Measurements from ENCODE around the gene NOTUM. TPM values are rescaled to one million over a fixed set of nuclear protein-coding genes. Genes with fewer than 3 reads are reported as not detected.

The NOTUM gene
- total and polyA plus RNA-seq, 2 donors (not counting 3 experiments of a cell fraction or from before 2014, with no cell fraction given) = not detected

DNA sequence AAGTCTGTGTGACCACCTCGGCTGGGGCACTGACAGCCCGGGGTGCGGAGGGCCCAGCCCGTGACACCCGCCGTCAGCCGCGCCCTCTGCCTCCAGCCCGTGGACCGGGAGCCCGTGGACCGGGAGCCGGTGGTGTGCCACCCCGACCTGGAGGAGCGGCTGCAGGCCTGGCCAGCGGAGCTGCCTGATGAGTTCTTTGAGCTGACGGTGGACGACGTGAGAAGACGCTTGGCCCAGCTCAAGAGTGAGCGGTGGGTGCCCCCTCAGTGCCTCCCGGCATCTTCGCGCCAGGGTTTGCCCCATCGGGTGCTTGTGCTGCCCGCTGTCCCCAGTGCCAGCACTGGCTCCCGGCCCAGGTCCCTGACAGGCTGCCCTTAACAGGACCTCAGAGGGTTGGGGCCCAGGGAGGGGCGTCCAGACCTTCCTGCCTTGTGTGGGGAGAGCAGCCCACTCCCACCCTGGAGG lies 48.0 kb upstream of the NOTUM start:
- H3K9me1 ChIP-seq (replicated peaks; ENCODE audit: control insufficient read depth, extremely low read depth, insufficient read depth, low read length) = no peaks in the 10 kb centered on the region
- no peak overlapping the region for H2AFZ ChIP-seq (ENCODE audit: low read depth, low read length)
- H3K36me3 ChIP-seq (ENCODE audit: control insufficient read depth in 2 of 2, extremely low read depth in 1 of 2, insufficient read depth in 2 of 2, low read length in 2 of 2) = no peaks in the 10 kb centered on the region
- H3K79me2 ChIP-seq (ENCODE audit: control insufficient read depth, insufficient read depth, low read length) = no peaks in the 10 kb centered on the region
- no peak overlapping the region for H3K27ac ChIP-seq (ENCODE audit: insufficient read depth, low read depth, low read length)
- DNase-seq (ENCODE audit: low read depth, low spot score) = no peak
- no peak overlapping the region for H3K4me3 ChIP-seq (replicated peaks in 1 of 3; ENCODE audit: insufficient read depth in 1 of 3, low read depth in 1 of 3, low read length in 3 of 3)
- intact Hi-C loops (cut with micrococcal nuclease) = no loop called here
- dilution Hi-C loops (cut with MboI; ENCODE audit: extremely low pct_ligation_motif_present, low sequenced_read_pairs) = no loop called here
- CTCF ChIA-PET = interaction anchor here (0.8 to 1.6 kb wide), 3 partner anchors 11 to 49 kb away, joined by 3 to 7 read pairs (median 3); no protein-coding TSS in a partner anchor
- no TSS peak for BruUV-seq (replicated peaks)
- no peaks in the 10 kb centered on the region for H3K9me3 ChIP-seq (replicated peaks; ENCODE audit: control insufficient read depth, insufficient read depth, low read length)
- H3K9ac ChIP-seq (replicated peaks; ENCODE audit: extremely low read depth, insufficient read depth, low read length) = no peak overlapping the region
- no peaks in the 10 kb centered on the region for H4K20me1 ChIP-seq (replicated peaks; ENCODE audit: control insufficient read depth, extremely low read depth, insufficient read depth, low read length)
- POLR2A ChIA-PET = no interaction called here
- TF ChIP-seq MAX (IDR thresholded peaks at IDR 0.05; ENCODE audit: insufficient read depth, insufficient read length) (no peak), MYC (IDR thresholded peaks at IDR 0.05; ENCODE audit: low read depth, low read length) (no peak), POLR2A (IDR thresholded peaks at IDR 0.05; ENCODE audit: low read depth, low read length) (no peak)
- TF ChIP-seq, protein P1, sequence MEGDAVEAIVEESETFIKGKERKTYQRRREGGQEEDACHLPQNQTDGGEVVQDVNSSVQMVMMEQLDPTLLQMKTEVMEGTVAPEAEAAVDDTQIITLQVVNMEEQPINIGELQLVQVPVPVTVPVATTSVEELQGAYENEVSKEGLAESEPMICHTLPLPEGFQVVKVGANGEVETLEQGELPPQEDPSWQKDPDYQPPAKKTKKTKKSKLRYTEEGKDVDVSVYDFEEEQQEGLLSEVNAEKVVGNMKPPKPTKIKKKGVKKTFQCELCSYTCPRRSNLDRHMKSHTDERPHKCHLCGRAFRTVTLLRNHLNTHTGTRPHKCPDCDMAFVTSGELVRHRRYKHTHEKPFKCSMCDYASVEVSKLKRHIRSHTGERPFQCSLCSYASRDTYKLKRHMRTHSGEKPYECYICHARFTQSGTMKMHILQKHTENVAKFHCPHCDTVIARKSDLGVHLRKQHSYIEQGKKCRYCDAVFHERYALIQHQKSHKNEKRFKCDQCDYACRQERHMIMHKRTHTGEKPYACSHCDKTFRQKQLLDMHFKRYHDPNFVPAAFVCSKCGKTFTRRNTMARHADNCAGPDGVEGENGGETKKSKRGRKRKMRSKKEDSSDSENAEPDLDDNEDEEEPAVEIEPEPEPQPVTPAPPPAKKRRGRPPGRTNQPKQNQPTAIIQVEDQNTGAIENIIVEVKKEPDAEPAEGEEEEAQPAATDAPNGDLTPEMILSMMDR (IDR thresholded peaks at IDR 0.05; ENCODE audit: extremely low read depth in 1 of 2, insufficient read depth in 1 of 2, low read depth in 1 of 2, low read length in 2 of 2) = no peak
- H3K4me2 ChIP-seq (ENCODE audit: insufficient read depth, low read length) = no peak overlapping the region
- no peak for FAIRE-seq
- H3K27me3 ChIP-seq (ENCODE audit: control insufficient read depth in 2 of 2, insufficient read depth in 2 of 2, low read length in 2 of 2) = no peaks in the 10 kb centered on the region
- H3K4me1 ChIP-seq (ENCODE audit: control insufficient read depth, extremely low read depth, insufficient read depth, low read length) = peaks cover 4% of the 10 kb centered on the region

- no peaks in the 10 kb centered on the region for H4K20me1 ChIP-seq (replicated peaks; ENCODE audit: control insufficient read depth, extremely low read depth, insufficient read depth, low read length)
- POLR2A ChIA-PET = no interaction called here
- no peak overlapping the region for H3K27ac ChIP-seq (ENCODE audit: insufficient read depth, low read depth, low read length)
- no peaks in the 10 kb centered on the region for H3K27me3 ChIP-seq (ENCODE audit: control insufficient read depth in 2 of 2, insufficient read depth in 2 of 2, low read length in 2 of 2)
- no peaks in the 10 kb centered on the region for H3K9me3 ChIP-seq (replicated peaks; ENCODE audit: control insufficient read depth, insufficient read depth, low read length)
- no peak overlapping the region for H3K9ac ChIP-seq (replicated peaks; ENCODE audit: extremely low read depth, insufficient read depth, low read length)
- H3K9me1 ChIP-seq (replicated peaks; ENCODE audit: control insufficient read depth, extremely low read depth, insufficient read depth, low read length) = no peaks in the 10 kb centered on the region
- H3K4me2 ChIP-seq (ENCODE audit: insufficient read depth, low read length) = no peak overlapping the region
- intact Hi-C loops (cut with micrococcal nuclease) = no loop called here
- H3K4me1 ChIP-seq (ENCODE audit: control insufficient read depth, extremely low read depth, insufficient read depth, low read length) = peaks cover 7% of the 10 kb centered on the region
- DNase-seq (ENCODE audit: low read depth, low spot score) (no peak), FAIRE-seq (no peak)
- no TSS peak for BruUV-seq (replicated peaks)
- no peak overlapping the region for H2AFZ ChIP-seq (ENCODE audit: low read depth, low read length)
- H3K4me3 ChIP-seq (replicated peaks in 1 of 3; ENCODE audit: insufficient read depth in 1 of 3, low read depth in 1 of 3, low read length in 3 of 3) = no peak overlapping the region
- no peaks in the 10 kb centered on the region for H3K79me2 ChIP-seq (ENCODE audit: control insufficient read depth, insufficient read depth, low read length)
- TF ChIP-seq MYC (IDR thresholded peaks at IDR 0.05; ENCODE audit: low read depth, low read length) = no peak
- TF ChIP-seq POLR2A (IDR thresholded peaks at IDR 0.05; ENCODE audit: low read depth, low read length) = no peak
- no peak for TF ChIP-seq JUN (IDR thresholded peaks at IDR 0.05; ENCODE audit: borderline replicate concordance, insufficient read depth, insufficient read length, low read depth)
- no peak for TF ChIP-seq GATA2 (IDR thresholded peaks at IDR 0.05; ENCODE audit: insufficient read depth, insufficient read length, low read depth, low read length)
- no peak for TF ChIP-seq EZH2 (IDR thresholded peaks at IDR 0.05; ENCODE audit: borderline replicate concordance, low read depth, low read length, severe bottlenecking)
- TF ChIP-seq POLR2AphosphoS5 (IDR thresholded peaks at IDR 0.05; ENCODE audit: insufficient read depth, low read depth, low read length) = no peak
- TF ChIP-seq FOS (IDR thresholded peaks at IDR 0.05; ENCODE audit: borderline replicate concordance, insufficient read depth, low read length) = no peak
- TF ChIP-seq MAX (IDR thresholded peaks at IDR 0.05; ENCODE audit: insufficient read depth, insufficient read length) = no peak
- TF ChIP-seq, protein P1 (IDR thresholded peaks at IDR 0.05; ENCODE audit: extremely low read depth in 1 of 2, insufficient read depth in 1 of 2, low read depth in 1 of 2, low read length in 2 of 2) = no peak
- CTCF ChIA-PET = interaction anchor here (1.6 kb wide), 1 partner anchor 49 kb away, joined by 7 read pairs; no protein-coding TSS in a partner anchor
- H3K36me3 ChIP-seq (ENCODE audit: control insufficient read depth in 2 of 2, extremely low read depth in 1 of 2, insufficient read depth in 2 of 2, low read length in 2 of 2) = no peaks in the 10 kb centered on the region
- dilution Hi-C loops (cut with MboI; ENCODE audit: extremely low pct_ligation_motif_present, low sequenced_read_pairs) = no loop called here
Observed at GRCh38 chr17:82008258-82008940, 47.4 kb upstream of the NOTUM start.

All from endothelial cell of umbilical vein (primary cell).